ENCODE measurements around the gene B3GNT9.

B3GNT9 gene

DNA sequence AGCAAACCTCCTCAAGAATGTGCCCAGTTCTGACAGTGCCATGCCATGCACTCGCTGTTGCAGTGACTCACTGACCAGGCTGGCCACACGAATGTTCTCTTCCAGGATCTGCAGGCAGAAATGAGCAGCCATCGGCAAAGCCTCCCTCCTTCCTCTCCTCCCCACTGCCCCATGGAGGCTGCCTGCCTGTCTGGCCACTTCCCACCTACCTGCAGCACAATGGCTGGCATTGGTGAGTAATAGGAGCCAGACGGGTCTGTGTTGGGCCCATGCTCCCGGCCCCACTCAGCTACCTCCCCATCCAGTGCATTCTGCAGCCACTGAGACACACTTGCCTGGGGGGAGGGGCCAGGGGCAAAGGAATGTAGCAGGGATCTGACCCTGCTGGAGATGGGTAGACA, 35.8 kb upstream of the B3GNT9 start:
- Histone ChIP-seq H3K36me3 (ENCODE audit: control insufficient read depth in 2 of 2, insufficient read depth in 2 of 2, low read length in 2 of 2) (no peaks in the 10 kb centered on the region), H3K9ac (ENCODE audit: low read depth in 1 of 2, low read length in 2 of 2) (no peak overlapping the region), H3K4me1 (ENCODE audit: control insufficient read depth in 2 of 2, insufficient read depth in 2 of 2, low read length in 2 of 2) (peaks cover 31 to 32% of the 10 kb centered on the region in 2 donors), H3K4me3 (ENCODE audit: low read length in 2 of 2) (no peak overlapping the region), H3K27me3 (ENCODE audit: control insufficient read depth in 2 of 2, insufficient read depth in 2 of 2, low read length in 2 of 2) (peaks cover 0 to 2% of the 10 kb centered on the region in 2 donors), H3K27ac (ENCODE audit: low read depth in 2 of 2, low read length in 2 of 2) (no peak overlapping the region), H3K9me3 (ENCODE audit: control insufficient read depth in 2 of 2, low read length in 2 of 2) (no peaks in the 10 kb centered on the region)

DNA sequence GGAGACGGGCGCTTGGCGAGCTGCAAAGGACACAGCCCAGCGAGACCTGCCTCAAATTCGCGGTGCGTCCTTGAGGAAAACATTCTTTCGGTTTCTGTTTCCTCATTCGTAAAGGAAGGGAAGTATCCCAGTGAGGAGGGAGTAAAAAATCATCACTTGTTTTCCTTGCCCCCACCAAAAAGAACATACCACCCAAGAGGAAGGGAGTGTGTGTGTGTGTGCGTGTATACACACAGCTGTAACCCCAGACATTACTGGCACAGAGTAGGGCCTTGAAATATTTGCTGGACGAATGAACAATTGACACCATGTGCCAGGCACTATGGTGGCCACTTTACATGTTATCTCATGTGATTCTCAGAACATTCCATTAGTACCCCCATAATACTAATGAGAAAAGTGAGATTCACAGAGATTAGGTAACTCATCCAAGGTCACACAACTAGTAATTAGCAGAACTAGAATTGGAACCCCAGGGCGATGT, 34.9 kb upstream of the B3GNT9 start:
- no peak overlapping the region for H3K27ac ChIP-seq (ENCODE audit: low read depth in 2 of 2, low read length in 2 of 2)
- no peaks in the 10 kb centered on the region for H3K36me3 ChIP-seq (ENCODE audit: control insufficient read depth in 2 of 2, insufficient read depth in 2 of 2, low read length in 2 of 2)
- H3K4me1 ChIP-seq (ENCODE audit: control insufficient read depth in 2 of 2, insufficient read depth in 2 of 2, low read length in 2 of 2): peaks cover 26 to 29% of the 10 kb centered on the region in 2 donors
- H3K9me3 ChIP-seq (ENCODE audit: control insufficient read depth in 2 of 2, low read length in 2 of 2): no peaks in the 10 kb centered on the region
- H3K27me3 ChIP-seq (ENCODE audit: control insufficient read depth in 2 of 2, insufficient read depth in 2 of 2, low read length in 2 of 2): peaks cover 0 to 2% of the 10 kb centered on the region in 2 donors
- H3K4me3 ChIP-seq (ENCODE audit: low read length in 2 of 2): peak overlapping the region in 1 of 2 donors; percentile 64
- peak overlapping the region; percentile 14 for H3K9ac ChIP-seq (ENCODE audit: low read depth in 1 of 2, low read length in 2 of 2)

DNA sequence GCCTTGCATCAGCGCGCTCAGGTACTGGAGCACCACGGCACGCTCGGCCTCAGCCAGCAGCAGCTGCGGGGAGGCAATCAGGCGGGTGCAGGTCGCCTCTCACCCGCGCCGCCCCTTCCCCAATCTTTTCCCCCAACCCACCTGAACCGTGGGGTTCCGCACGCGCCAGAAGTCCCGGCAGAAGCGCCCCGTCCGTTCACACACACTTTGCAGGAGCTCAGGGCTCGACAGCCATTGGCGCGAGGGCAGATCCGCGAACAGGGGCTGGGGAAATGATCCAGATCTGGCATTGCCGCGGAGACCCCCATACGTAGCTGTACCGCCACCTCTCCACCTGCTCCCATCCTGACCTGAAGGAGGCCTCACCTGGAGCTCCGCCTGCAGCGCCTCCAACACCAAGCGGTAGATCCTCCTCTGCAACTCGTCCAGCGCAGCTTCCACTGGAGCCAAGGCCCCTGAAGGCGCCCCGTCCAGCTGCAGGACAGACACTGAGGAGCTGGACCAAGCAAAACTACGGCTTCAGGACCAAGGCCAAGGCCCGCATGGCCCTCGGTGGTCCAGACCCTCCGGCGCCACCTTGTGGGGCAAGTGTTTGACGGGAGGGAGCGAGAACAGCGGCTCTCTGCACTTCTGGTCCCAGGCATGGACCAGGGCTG, 34.3 kb upstream of the B3GNT9 start:
- Histone ChIP-seq H3K27me3 (ENCODE audit: control insufficient read depth in 2 of 2, insufficient read depth in 2 of 2, low read length in 2 of 2) (peaks cover 0 to 2% of the 10 kb centered on the region in 2 donors), H3K9me3 (ENCODE audit: control insufficient read depth in 2 of 2, low read length in 2 of 2) (no peaks in the 10 kb centered on the region), H3K27ac (ENCODE audit: low read depth in 2 of 2, low read length in 2 of 2) (no peak overlapping the region), H3K36me3 (ENCODE audit: control insufficient read depth in 2 of 2, insufficient read depth in 2 of 2, low read length in 2 of 2) (no peaks in the 10 kb centered on the region), H3K4me1 (ENCODE audit: control insufficient read depth in 2 of 2, insufficient read depth in 2 of 2, low read length in 2 of 2) (peaks cover 24% of the 10 kb centered on the region in 2 donors), H3K4me3 (ENCODE audit: low read length in 2 of 2) (peak overlapping the region; percentile 64 to 92), H3K9ac (ENCODE audit: low read depth in 1 of 2, low read length in 2 of 2) (peak overlapping the region; percentile 14 to 93)

DNA sequence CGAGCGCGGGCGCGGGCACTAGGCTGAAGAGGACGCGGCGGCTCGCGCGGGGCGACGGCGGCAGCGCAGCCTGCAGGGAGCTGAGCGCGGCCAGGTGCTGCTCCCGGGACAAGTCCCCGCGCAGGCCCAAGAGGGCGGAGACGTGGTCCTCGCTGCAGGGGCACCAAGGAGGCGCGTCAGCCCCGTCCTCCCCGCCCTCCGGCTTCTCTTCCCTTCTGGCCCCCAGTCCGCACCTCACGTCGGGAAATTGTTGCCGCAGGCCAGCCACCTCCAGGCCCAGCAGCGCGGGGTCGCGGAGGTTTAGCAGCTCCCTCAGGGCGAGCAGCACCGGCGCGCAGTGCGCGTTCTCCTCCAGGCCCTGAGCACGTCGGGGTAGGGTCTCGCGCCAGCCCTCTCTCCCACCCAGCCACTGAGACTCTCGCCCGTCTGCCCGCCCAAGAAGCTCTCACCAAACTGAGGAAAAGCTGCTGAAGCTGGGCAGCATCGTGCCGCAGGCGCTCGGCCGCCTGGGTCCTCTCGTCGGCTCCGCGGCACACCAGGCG, 33.7 kb upstream of the B3GNT9 start:
- peak overlapping the region; percentile 86 to 92 for H3K4me3 ChIP-seq (ENCODE audit: low read length in 2 of 2)
- no peaks in the 10 kb centered on the region for H3K9me3 ChIP-seq (ENCODE audit: control insufficient read depth in 2 of 2, low read length in 2 of 2)
- H3K36me3 ChIP-seq (ENCODE audit: control insufficient read depth in 2 of 2, insufficient read depth in 2 of 2, low read length in 2 of 2): no peaks in the 10 kb centered on the region
- H3K27me3 ChIP-seq (ENCODE audit: control insufficient read depth in 2 of 2, insufficient read depth in 2 of 2, low read length in 2 of 2): peaks cover 0 to 2% of the 10 kb centered on the region in 2 donors
- peak overlapping the region; percentile 85 to 93 for H3K9ac ChIP-seq (ENCODE audit: low read depth in 1 of 2, low read length in 2 of 2)
- peak overlapping the region; percentile 97 for H3K27ac ChIP-seq (ENCODE audit: low read depth in 2 of 2, low read length in 2 of 2)
- H3K4me1 ChIP-seq (ENCODE audit: control insufficient read depth in 2 of 2, insufficient read depth in 2 of 2, low read length in 2 of 2): peaks cover 24% of the 10 kb centered on the region in 2 donors

GRCh38 chr16:67183627-67184452, 33.0 kb upstream of the B3GNT9 start, which contains the start of gene MATCAP1:
Gene MATCAP1 (minus strand): TSS chr16:67183963. CDS start chr16:67180610, 3,353 bp downstream.
- H3K36me3 ChIP-seq (ENCODE audit: control insufficient read depth in 2 of 2, insufficient read depth in 2 of 2, low read length in 2 of 2): no peaks in the 10 kb centered on the region
- H3K9me3 ChIP-seq (ENCODE audit: control insufficient read depth in 2 of 2, low read length in 2 of 2): no peaks in the 10 kb centered on the region
- H3K27me3 ChIP-seq (ENCODE audit: control insufficient read depth in 2 of 2, insufficient read depth in 2 of 2, low read length in 2 of 2): peaks cover 0 to 2% of the 10 kb centered on the region in 2 donors
- peak within 1 kb of the TSS; percentile 85 to 93 for H3K9ac ChIP-seq (ENCODE audit: low read depth in 1 of 2, low read length in 2 of 2)
- H3K27ac ChIP-seq (ENCODE audit: low read depth in 2 of 2, low read length in 2 of 2): peak within 1 kb of the TSS; percentile 97
- peaks cover 26% of the 10 kb centered on the region in 2 donors for H3K4me1 ChIP-seq (ENCODE audit: control insufficient read depth in 2 of 2, insufficient read depth in 2 of 2, low read length in 2 of 2)
- H3K4me3 ChIP-seq (ENCODE audit: low read length in 2 of 2): peak within 1 kb of the TSS; percentile 86 to 92

- Histone ChIP-seq H3K9ac (ENCODE audit: low read depth in 1 of 2, low read length in 2 of 2) (peak overlapping the region; percentile 85 to 93), H3K27ac (ENCODE audit: low read depth in 2 of 2, low read length in 2 of 2) (peak overlapping the region; percentile 97), H3K4me3 (ENCODE audit: low read length in 2 of 2) (peak overlapping the region; percentile 86 to 92), H3K36me3 (ENCODE audit: control insufficient read depth in 2 of 2, insufficient read depth in 2 of 2, low read length in 2 of 2) (no peaks in the 10 kb centered on the region), H3K9me3 (ENCODE audit: control insufficient read depth in 2 of 2, low read length in 2 of 2) (no peaks in the 10 kb centered on the region), H3K27me3 (ENCODE audit: control insufficient read depth in 2 of 2, insufficient read depth in 2 of 2, low read length in 2 of 2) (peaks cover 0 to 2% of the 10 kb centered on the region in 2 donors), H3K4me1 (ENCODE audit: control insufficient read depth in 2 of 2, insufficient read depth in 2 of 2, low read length in 2 of 2) (peaks cover 28 to 31% of the 10 kb centered on the region in 2 donors)
Measured at GRCh38 chr16:67183284-67183626, 32.5 kb upstream of the B3GNT9 start.

GRCh38 chr16:67182288-67182687, 31.5 kb upstream of the B3GNT9 start:
- Histone ChIP-seq H3K9me3 (ENCODE audit: control insufficient read depth in 2 of 2, low read length in 2 of 2) (no peaks in the 10 kb centered on the region), H3K4me3 (ENCODE audit: low read length in 2 of 2) (no peak overlapping the region), H3K9ac (ENCODE audit: low read depth in 1 of 2, low read length in 2 of 2) (no peak overlapping the region), H3K36me3 (ENCODE audit: control insufficient read depth in 2 of 2, insufficient read depth in 2 of 2, low read length in 2 of 2) (no peaks in the 10 kb centered on the region), H3K27me3 (ENCODE audit: control insufficient read depth in 2 of 2, insufficient read depth in 2 of 2, low read length in 2 of 2) (peaks cover 0 to 2% of the 10 kb centered on the region in 2 donors), H3K27ac (ENCODE audit: low read depth in 2 of 2, low read length in 2 of 2) (no peak overlapping the region), H3K4me1 (ENCODE audit: control insufficient read depth in 2 of 2, insufficient read depth in 2 of 2, low read length in 2 of 2) (peaks cover 31 to 34% of the 10 kb centered on the region in 2 donors)

DNA sequence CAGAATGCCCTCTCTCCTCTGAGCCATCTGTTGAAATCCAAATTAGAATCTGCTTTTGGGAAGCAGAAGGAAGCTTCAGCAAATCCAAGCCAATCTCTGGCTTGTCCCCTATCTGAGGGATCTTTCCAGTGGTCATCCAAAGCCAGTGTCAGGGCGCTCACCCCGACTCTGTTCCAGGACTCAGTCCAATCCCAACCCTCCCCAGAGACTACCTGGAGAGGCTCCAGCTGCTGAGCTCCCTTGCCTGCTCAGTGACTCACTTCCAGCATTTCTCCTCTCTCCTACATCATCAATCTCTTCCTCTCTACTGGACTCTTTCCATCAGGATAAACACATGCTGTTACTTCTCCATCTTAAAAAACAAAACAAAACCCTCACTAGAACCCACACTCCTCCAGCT, 30.5 kb upstream of the B3GNT9 start:
- no peak overlapping the region for H3K4me3 ChIP-seq (ENCODE audit: low read length in 2 of 2)
- peak overlapping the region in 1 of 2 donors; percentile 24 for H3K9ac ChIP-seq (ENCODE audit: low read depth in 1 of 2, low read length in 2 of 2)
- H3K27ac ChIP-seq (ENCODE audit: low read depth in 2 of 2, low read length in 2 of 2): peak overlapping the region in 1 of 2 donors; percentile 23
- H3K9me3 ChIP-seq (ENCODE audit: control insufficient read depth in 2 of 2, low read length in 2 of 2): no peaks in the 10 kb centered on the region
- no peaks in the 10 kb centered on the region for H3K36me3 ChIP-seq (ENCODE audit: control insufficient read depth in 2 of 2, insufficient read depth in 2 of 2, low read length in 2 of 2)
- peaks cover 0 to 2% of the 10 kb centered on the region in 2 donors for H3K27me3 ChIP-seq (ENCODE audit: control insufficient read depth in 2 of 2, insufficient read depth in 2 of 2, low read length in 2 of 2)
- peaks cover 31 to 34% of the 10 kb centered on the region in 2 donors for H3K4me1 ChIP-seq (ENCODE audit: control insufficient read depth in 2 of 2, insufficient read depth in 2 of 2, low read length in 2 of 2)

- H3K9me3 ChIP-seq (ENCODE audit: control insufficient read depth in 2 of 2, low read length in 2 of 2): no peaks in the 10 kb centered on the region
- no peaks in the 10 kb centered on the region for H3K36me3 ChIP-seq (ENCODE audit: control insufficient read depth in 2 of 2, insufficient read depth in 2 of 2, low read length in 2 of 2)
- no peak overlapping the region for H3K9ac ChIP-seq (ENCODE audit: low read depth in 1 of 2, low read length in 2 of 2)
- H3K27ac ChIP-seq (ENCODE audit: low read depth in 2 of 2, low read length in 2 of 2): no peak overlapping the region
- no peaks in the 10 kb centered on the region for H3K27me3 ChIP-seq (ENCODE audit: control insufficient read depth in 2 of 2, insufficient read depth in 2 of 2, low read length in 2 of 2)
- H3K4me3 ChIP-seq (ENCODE audit: low read length in 2 of 2): no peak overlapping the region
- H3K4me1 ChIP-seq (ENCODE audit: control insufficient read depth in 2 of 2, insufficient read depth in 2 of 2, low read length in 2 of 2): peaks cover 26 to 27% of the 10 kb centered on the region in 2 donors
Measured at GRCh38 chr16:67180166-67180565, 29.4 kb upstream of the B3GNT9 start.

Measured in mucosa of rectum (tissue), 2 donors.